ENCODE data around the gene EHBP1L1. TPM values are rescaled to one million over a fixed set of nuclear protein-coding genes. Genes with fewer than 3 reads are reported as not detected.
A peak's percentile ranks its signal among the peaks of the same experiment; 100 is the strongest.

EHBP1L1 gene
- total and polyA plus RNA-seq, 2 of the 8 experiments (the other 6 are each of a cell fraction or from before 2014, with no cell fraction given): 4.3 to 6.6 TPM

DNA sequence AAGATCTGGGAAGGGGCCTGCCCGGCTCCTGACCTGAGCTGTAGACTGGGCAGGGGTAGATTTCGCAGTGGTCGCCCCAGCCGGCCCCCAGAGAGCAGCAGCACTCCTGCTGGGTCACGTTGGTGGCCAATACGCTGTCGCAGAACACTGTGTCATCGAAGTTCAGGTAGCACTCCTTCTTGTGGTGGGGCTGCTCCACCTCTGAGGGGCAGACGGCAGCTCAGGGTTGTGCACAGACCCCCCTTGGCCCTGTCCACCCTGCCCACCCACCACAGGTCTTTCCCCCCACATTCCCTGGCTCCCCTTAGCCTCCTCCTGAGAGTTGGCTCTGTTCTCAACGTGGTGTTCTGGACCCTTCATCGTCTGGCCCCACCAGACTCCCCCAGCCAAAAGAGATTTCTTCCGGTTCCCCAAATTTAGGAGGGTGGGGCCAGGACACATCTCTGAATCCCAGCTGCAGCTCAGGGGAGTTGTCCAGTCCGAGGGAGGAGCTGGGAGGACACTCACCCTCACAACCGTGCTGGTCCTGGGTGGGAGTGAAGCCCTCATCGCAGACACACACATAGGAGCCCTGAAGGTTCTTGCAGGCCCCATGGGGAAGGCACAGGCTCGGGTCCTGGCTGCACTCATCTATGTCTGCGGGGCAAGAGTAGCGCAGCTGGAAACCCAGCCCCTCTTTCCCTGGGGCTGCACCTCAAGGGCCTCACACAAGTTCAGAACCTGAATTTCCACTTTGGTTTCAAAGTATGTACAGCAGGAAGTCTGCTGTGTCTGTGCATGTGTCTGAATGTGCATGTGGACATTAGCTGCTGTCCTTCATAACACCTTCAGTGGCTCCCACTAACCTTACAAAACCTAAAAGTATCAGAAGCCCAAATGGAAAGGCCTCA lies 34.5 kb upstream of the EHBP1L1 start:
- peak overlapping the region in 3 of 4 experiments; percentile 41 to 68 (median 50); a peak in 5 of 8 replicates for H3K4me3 ChIP-seq (ENCODE audit: extremely low read depth in 1 of 4, insufficient read depth in 2 of 4, low read depth in 3 of 4, low read length in 4 of 4)
- no peak overlapping the region for H3K23ac ChIP-seq (ENCODE audit: insufficient read length)
- H2BK12ac ChIP-seq (ENCODE audit: low read depth, low read length): 0 out of 2 replicates have a peak overlapping the region, but pooled peaks have one; percentile 27
- no peak overlapping the region for H3K56ac ChIP-seq (replicated peaks; ENCODE audit: insufficient read length, low read depth, low read length)
- no peak overlapping the region for H4K5ac ChIP-seq (ENCODE audit: insufficient read length, low read depth, low read length)
- H3K14ac ChIP-seq (ENCODE audit: insufficient read length): no peak overlapping the region
- peaks cover 2 to 46% (median 30%) of the 10 kb centered on the region in 4 experiments for H3K27me3 ChIP-seq (replicated peaks in 1 of 4; ENCODE audit: control insufficient read depth in 3 of 4, extremely low read depth in 1 of 4, insufficient read depth in 3 of 4, low read length in 3 of 4)
- FAIRE-seq (no peak), DNase-seq (ENCODE audit: low read depth in 1 of 2, low spot score in 2 of 2) (no peak)
- H3K4me1 ChIP-seq (replicated peaks in 1 of 4; ENCODE audit: control insufficient read depth in 3 of 4, insufficient read depth in 4 of 4, low read length in 3 of 4): peaks cover 0 to 12% (median 2%) of the 10 kb centered on the region in 4 experiments; a peak in 5 of 7 replicates
- peak overlapping the region; percentile 78 for H2BK5ac ChIP-seq (ENCODE audit: low read depth, low read length)
- ChIA-PET POLR2A (ENCODE audit: partially characterized antibody) (interaction anchor here (0.8 to 5.2 kb wide), 18 partner anchors 7 to 119 kb away, joined by 3 to 62 read pairs (median 6); partner anchors contain the start of genes EHBP1L1, FAM89B, MALAT1 and NEAT1), CTCF (ENCODE audit: partially characterized antibody) (interaction anchor here (0.6 to 10.5 kb wide), 35 partner anchors 8 to 381 kb away, joined by 3 to 284 read pairs (median 5); partner anchors contain the start of genes EHBP1L1, FAM89B, KCNK7 and LTBP3)
- H3K79me1 ChIP-seq (ENCODE audit: low read depth, low read length): no peaks in the 10 kb centered on the region
- H3K27ac ChIP-seq (ENCODE audit: low read depth, low read length): no peak overlapping the region
- no peaks in the 10 kb centered on the region for H3K79me2 ChIP-seq (ENCODE audit: control insufficient read depth in 1 of 2, insufficient read depth in 2 of 2, low read length in 2 of 2)
- H4K8ac ChIP-seq (ENCODE audit: extremely low read depth, insufficient read depth, low read length): no peak overlapping the region; the same call in 1 of the 2 replicates
- WGBS, 2 experiments (ENCODE audit: extremely low coverage in 1 of 2, insufficient coverage in 1 of 2, insufficient read length in 1 of 2, insufficient replicate concordance in 2 of 2, low coverage in 1 of 2, low lambda C conversion rate in 2 of 2, missing lambda C conversion rate in 1 of 2): 54% methylated on average over 18 of the region's 18 CpGs; no CpG with 5 or more reads in 1 of the 2 experiments
- H2AK5ac ChIP-seq (ENCODE audit: low read depth, low read length): 0 out of 2 replicates have a peak overlapping the region, but pooled peaks have one; percentile 90
- peak overlapping the region; percentile 39 for H4K91ac ChIP-seq (replicated peaks; ENCODE audit: insufficient read length, low read length)
- H3K9ac ChIP-seq (replicated peaks in 1 of 4; ENCODE audit: extremely low read depth in 1 of 4, low read depth in 3 of 4, low read length in 3 of 4): no peak overlapping the region
- H3K18ac ChIP-seq (ENCODE audit: extremely low read depth, low read length): peak overlapping the region; percentile 71; the same call in 1 of the 2 replicates
- H3K36me3 ChIP-seq (ENCODE audit: control insufficient read depth in 2 of 4, insufficient read depth in 4 of 4, low read length in 3 of 4): peaks cover 0 to 4% (median 0%) of the 10 kb centered on the region in 4 experiments; a peak in 3 of 8 replicates
- peak overlapping the region; percentile 64 to 89; a peak in 3 of 4 replicates for H3K4me2 ChIP-seq (ENCODE audit: insufficient read depth in 1 of 2, low read depth in 2 of 2, low read length in 2 of 2)
- no peak overlapping the region for H3K4ac ChIP-seq (replicated peaks; ENCODE audit: insufficient read length, low read depth, low read length)
- H2BK20ac ChIP-seq (ENCODE audit: low read length): no peak overlapping the region
- peaks cover 3 to 18% of the 10 kb centered on the region in 2 experiments for H4K20me1 ChIP-seq (replicated peaks in 1 of 2; ENCODE audit: control insufficient read depth in 1 of 2, insufficient read depth in 2 of 2, low read length in 2 of 2)
- no peak overlapping the region for H2AFZ ChIP-seq (ENCODE audit: low read length)
- H2BK15ac ChIP-seq (ENCODE audit: low read length): peak overlapping the region; percentile 72
- H3K23me2 ChIP-seq (ENCODE audit: low read depth, low read length): peaks cover 20% of the 10 kb centered on the region
- no peak overlapping the region for H2BK120ac ChIP-seq (replicated peaks; ENCODE audit: low read depth, low read length)
- no peaks in the 10 kb centered on the region for H3K9me3 ChIP-seq (ENCODE audit: insufficient read depth in 2 of 2, low read depth in 1 of 2, low read length in 1 of 2)
- TF ChIP-seq CHD2 (IDR thresholded peaks at IDR 0.05; ENCODE audit: low read length) (no peak), SP1 (IDR thresholded peaks at IDR 0.05; ENCODE audit: low read depth, low read length) (no peak), EGR1 (IDR thresholded peaks at IDR 0.05; ENCODE audit: borderline replicate concordance, low read depth, low read length) (no peak), EZH2 (IDR thresholded peaks at IDR 0.05; ENCODE audit: low read depth, low read length, severe bottlenecking) (no peak), SIN3A (conservative IDR thresholded peaks at IDR 0.05 in 1 of 2, IDR thresholded peaks at IDR 0.05 in 1 of 2; ENCODE audit: low read depth in 1 of 2, low read length in 2 of 2) (no peak), EP300 (IDR thresholded peaks at IDR 0.05; ENCODE audit: borderline replicate concordance in 1 of 2, low read depth in 2 of 2, low read length in 2 of 2) (no peak), MAFK (IDR thresholded peaks at IDR 0.05; ENCODE audit: low read depth, low read length) (no peak), JUN (IDR thresholded peaks at IDR 0.05; ENCODE audit: low read depth, low read length) (no peak), PHF8 (conservative IDR thresholded peaks at IDR 0.05; ENCODE audit: low read depth, low read length) (no peak), KDM5A (IDR thresholded peaks at IDR 0.05; ENCODE audit: low read length) (no peak)
